Stimulated activated CD8-positive, alpha-beta memory T cell treated with anti-CD3 and anti-CD28 coated beads, Interleukin-2, amount 100 ng/mL, for 48 hours (primary cell): ENCODE measurements around the gene PLCG1.

ENCODE experiments used
- DNase-seq, 2 donors: peaks; one replicate each; pipeline ENCODE4 v3.0.0-alpha.2; 2020; ENCODE audit warnings: low read depth in 2 of 2

Gene PLCG1

DNA sequence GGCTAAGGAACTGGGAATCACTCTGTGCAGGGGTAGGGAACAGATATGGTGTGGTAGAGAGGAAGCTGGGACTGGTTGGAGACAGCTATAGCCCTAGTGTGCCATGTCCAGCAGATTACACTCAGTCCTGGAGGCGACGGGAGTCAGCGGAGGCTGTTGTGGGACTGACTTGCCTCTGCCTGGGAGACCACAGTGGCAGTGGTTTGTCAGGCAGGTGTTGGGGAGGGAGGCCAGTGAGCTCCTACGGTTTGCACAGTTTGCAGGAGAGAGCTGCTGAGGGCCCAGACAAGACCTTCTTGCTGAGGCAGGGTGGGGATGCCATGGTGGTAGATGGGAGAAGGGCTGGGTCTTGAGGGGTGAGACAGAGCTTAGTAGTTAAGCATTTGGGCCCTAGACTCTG is 4.9 kb downstream of the PLCG1 start:
- no peak for DNase-seq

DNA sequence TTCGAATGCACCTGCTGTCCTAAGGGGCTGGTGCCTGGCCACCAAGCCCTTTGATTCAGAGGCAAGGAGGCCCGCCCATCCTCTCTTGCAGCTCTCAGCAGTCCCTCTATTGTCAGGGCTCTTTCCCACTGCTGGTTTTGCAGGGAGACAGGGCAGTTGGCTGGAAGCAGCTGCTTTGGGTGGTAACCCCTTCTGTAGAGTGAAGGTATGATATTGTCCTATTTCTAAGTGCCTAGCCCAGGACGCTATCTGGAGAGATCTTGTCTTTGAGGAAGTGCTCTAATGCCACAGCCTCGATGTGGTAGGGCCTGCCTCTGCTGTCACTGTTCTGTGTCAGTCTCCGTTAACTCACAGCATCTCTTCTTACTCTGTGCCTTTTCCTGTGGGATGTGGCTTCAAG is 5.6 kb downstream of the PLCG1 start:
- no peak for DNase-seq

DNA sequence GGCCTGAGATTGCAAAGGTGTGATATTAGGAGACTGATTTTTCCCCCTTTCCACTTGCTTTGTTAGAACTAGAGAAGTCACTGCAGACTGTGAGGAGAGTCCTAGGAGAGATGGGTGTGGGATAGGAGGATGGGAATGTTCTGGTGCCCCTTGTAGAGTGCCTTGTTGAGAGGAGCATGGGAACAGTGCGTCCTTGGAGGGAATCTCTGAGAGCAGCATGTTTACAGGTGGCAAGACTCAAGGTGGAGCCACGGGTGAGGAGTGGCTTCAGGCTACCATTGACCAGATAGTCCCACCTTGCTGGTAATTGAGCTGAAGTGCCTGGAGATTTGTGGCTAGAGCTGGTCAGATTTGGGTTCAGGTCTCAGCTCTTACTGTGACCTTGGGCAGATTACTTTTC is 6.0 kb downstream of the PLCG1 start:
- DNase-seq, result no peak

- DNase-seq, result no peak
Measured at GRCh38 chr20:41145317-41145716, 8.0 kb downstream of the PLCG1 start.

- no peak for DNase-seq
Measured at GRCh38 chr20:41145821-41146620, 8.7 kb downstream of the PLCG1 start.

GRCh38 chr20:41147767-41148191 is 10.4 kb downstream of the PLCG1 start:
- DNase-seq, result no peak

- DNase-seq, result no peak
Measured at GRCh38 chr20:41148942-41149341, 11.6 kb downstream of the PLCG1 start.

GRCh38 chr20:41150664-41151063 is 13.3 kb downstream of the PLCG1 start:
- no peak for DNase-seq

DNA sequence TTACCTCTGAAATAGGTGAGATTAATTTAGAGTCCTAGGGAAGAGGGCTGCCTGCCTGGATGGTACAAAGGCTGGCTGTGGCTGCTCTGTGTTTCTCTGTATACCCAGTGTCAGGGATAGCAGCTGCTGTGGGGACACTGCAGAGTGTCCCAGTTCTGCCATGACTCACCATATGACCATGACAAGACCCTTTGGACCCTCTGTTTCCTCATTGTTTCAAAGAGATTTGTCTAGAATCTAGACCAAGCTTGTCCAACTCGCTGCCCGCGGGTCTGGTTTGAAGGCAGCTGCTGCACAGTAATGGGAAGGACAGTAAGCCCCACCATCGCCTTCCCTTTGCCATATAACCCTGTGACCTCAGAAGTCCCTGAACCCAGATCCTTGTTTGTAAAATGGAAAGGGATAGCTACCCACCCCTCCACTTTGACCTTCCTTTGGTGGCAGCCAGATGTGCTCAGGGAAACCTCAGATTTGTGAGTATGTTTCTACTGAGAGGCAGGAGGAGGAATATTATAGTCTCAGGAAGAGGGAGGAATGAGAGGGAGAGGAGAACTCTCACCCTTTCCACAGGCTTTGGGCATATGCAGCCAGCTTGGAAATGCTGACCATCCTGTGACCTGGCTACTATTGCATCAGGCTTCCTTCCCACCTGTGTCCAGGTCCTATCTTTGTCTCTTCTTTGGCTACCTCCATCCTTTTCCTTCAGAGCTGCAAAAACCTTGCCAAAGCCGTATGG is 14.0 kb downstream of the PLCG1 start:
- no peak for DNase-seq

GRCh38 chr20:41152108-41152757 is 14.9 kb downstream of the PLCG1 start:
- DNase-seq, result no peak

DNA sequence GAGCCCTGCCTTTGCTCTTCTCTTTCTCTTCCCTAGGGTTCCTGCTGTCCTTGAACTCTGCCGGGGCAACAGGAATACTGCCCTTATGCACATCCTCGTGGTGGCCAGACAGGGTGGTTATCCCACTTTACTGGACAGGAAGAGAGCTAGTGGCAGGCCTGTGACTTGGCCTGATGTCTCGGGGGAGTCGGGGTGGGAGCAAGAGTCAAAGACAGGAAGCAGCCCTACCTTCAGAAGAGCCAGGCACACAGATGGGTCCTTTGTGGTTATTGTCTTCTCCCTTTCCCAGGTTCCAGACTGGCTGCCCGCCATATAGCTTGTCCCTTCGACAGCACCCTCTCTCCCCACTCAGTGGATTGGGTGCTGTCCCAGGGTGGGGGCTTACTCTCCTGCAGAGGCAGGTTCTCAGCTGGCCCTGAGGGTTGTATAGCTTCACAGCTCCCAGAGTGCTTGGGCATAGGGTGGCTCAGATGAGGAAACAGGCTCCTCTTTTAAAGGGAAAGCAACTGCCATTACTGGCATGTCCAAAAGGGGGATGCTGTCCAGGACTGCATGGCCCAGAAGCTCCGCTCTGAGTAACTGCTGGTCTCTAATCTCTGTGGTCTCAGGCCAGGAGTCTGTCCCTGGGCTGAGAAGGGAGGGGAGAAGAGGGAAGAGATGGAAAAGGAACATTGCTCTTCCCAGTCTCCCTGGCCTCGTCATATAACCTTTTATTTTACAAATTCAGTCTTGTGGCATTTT is 17.3 kb downstream of the PLCG1 start:
- DNase-seq, result no peak

- no peak for DNase-seq
Measured at GRCh38 chr20:41155261-41155660, 17.9 kb downstream of the PLCG1 start.

DNA sequence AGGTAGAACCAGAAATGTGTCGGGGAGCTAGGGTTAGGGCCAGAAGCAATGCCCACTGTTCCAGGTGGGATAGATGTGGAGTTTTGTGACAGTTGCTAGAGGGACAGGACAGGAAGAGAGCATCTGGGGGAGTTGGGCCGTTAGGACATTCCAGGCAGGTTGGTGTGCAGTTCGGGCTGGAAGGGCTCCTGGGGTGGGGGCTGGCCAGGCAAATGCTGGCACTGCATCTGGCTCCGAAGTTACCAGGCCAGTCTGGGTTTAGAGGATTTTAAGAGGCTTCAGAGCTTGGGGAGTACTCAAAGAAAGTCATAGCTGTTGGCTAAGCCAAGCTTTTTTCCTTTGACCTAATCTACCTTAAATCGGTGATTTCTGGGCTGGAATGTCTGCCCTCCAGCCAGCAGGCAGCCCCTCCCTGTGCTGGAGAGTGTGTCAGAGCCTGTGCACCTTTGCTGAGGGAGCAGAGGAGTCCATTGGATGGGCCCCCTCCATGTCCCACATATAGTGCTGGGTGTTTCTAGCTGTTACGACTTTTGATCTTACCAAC is 20.8 kb downstream of the PLCG1 start:
- no peak for DNase-seq

GRCh38 chr20:41159547-41159946 is 22.2 kb downstream of the PLCG1 start:
- DNase-seq, result no peak

GRCh38 chr20:41160686-41161085 is 23.3 kb downstream of the PLCG1 start:
- no peak for DNase-seq

DNA sequence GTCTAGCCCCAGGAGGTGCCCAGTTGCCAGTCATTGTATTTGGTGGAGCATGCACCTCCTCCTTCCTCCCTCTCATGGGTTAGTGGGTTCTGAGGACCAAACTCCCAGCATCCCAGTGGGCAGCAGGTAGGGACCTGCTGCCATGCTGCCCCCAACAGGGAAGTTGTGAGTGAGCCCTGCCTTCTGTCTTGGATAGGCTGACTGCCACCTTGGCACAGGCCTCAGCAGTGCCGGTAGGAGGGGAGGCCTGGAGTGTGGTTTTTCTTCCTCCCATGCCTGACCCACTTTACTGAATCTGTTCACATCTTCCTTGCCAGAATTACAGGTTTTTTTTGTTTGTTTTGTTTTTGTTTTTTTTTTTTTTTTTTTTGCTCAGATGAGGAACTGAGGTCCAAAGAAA is 24.5 kb downstream of the PLCG1 start:
- no peak for DNase-seq

DNA sequence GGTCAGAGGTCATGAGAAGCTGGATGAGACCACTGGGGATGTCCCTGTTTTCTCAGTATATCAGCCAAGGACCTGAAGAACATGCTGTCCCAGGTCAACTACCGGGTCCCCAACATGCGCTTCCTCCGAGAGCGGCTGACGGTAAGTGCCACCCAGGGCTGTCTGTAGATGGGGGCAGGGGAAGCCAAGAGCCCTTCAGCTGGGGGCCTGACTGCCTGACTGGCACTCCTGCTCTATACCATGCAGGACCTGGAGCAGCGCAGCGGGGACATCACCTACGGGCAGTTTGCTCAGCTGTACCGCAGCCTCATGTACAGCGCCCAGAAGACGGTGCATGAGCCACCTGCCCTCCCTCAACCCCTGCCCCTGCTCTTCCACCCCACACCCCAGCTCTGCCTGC is 25.1 kb downstream of the PLCG1 start:
- DNase-seq, result no peak

DNA sequence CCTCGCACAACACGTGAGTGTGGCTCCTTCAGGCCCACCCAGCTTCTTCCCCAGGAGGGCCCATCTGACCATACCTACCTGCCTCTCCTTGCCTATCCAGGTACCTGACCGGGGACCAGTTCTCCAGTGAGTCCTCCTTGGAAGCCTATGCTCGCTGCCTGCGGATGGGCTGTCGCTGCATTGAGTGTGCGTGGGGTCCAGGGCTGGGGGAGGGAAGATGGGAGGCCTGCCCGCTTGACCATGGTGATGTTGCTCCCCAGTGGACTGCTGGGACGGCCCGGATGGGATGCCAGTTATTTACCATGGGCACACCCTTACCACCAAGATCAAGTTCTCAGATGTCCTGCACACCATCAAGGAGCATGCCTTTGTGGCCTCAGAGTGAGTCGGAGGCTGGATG is 26.5 kb downstream of the PLCG1 start:
- no peak for DNase-seq

DNA sequence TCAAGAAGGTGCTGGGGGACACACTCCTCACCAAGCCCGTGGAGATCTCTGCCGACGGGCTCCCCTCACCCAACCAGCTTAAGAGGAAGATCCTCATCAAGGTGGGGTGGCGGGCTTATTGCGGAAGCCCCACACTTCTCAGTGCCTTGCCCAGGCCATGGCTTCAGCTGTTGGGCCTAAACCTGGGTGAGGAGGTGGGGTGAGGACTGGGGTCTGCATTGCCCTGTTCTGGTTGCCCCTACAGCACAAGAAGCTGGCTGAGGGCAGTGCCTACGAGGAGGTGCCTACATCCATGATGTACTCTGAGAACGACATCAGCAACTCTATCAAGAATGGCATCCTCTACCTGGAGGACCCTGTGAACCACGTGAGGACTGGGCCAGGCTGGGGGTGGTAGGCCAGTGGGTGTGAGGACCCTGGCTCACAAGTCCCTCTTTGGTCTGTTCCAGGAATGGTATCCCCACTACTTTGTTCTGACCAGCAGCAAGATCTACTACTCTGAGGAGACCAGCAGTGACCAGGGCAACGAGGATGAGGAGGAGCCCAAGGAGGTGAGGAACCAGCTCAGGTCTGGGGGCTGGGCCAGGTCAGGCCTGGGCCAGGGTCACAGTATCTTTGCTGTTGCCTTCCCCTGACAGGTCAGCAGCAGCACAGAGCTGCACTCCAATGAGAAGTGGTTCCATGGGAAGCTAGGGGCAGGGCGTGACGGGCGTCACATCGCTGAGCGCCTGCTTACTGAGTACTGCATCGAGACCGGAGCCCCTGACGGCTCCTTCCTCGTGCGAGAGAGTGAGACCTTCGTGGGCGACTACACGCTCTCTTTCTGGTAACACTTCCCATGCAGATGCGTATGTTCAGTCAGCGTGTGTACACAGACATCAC is 27.9 kb downstream of the PLCG1 start:
- no peak for DNase-seq

- DNase-seq, result no peak
Measured at GRCh38 chr20:41166201-41167117, 29.1 kb downstream of the PLCG1 start.
